Mucosa of stomach (tissue), 1 donor: ENCODE results near the gene INSM1.

Experiments
- H3K27me3 ChIP-seq: one replicate; pipeline ENCODE4 v1.7.0; 2013; ENCODE audit warnings: mild to moderate bottlenecking, low read length; ENCODE audit not compliant: control insufficient read depth, insufficient read depth
- H3K36me3 ChIP-seq: one replicate; pipeline ENCODE4 v1.7.0; 2013; ENCODE audit warnings: low read length; ENCODE audit not compliant: control insufficient read depth, insufficient read depth
- H3K4me1 ChIP-seq: one replicate; pipeline ENCODE4 v1.7.0; 2013; ENCODE audit warnings: mild to moderate bottlenecking, low read length; ENCODE audit not compliant: control insufficient read depth, insufficient read depth
- H3K4me3 ChIP-seq: one replicate; pipeline ENCODE4 v1.7.0; 2013; ENCODE audit warnings: low read length
- H3K9ac ChIP-seq: one replicate; pipeline ENCODE4 v1.7.0; 2013; ENCODE audit warnings: mild to moderate bottlenecking, low read length, moderate library complexity
- H3K9me3 ChIP-seq: one replicate; pipeline ENCODE4 v1.7.0; 2013; ENCODE audit warnings: mild to moderate bottlenecking, low read length, moderate library complexity; ENCODE audit not compliant: control insufficient read depth
- donor health status: Pancreatic carcinoma.

INSM1 gene, protein sequence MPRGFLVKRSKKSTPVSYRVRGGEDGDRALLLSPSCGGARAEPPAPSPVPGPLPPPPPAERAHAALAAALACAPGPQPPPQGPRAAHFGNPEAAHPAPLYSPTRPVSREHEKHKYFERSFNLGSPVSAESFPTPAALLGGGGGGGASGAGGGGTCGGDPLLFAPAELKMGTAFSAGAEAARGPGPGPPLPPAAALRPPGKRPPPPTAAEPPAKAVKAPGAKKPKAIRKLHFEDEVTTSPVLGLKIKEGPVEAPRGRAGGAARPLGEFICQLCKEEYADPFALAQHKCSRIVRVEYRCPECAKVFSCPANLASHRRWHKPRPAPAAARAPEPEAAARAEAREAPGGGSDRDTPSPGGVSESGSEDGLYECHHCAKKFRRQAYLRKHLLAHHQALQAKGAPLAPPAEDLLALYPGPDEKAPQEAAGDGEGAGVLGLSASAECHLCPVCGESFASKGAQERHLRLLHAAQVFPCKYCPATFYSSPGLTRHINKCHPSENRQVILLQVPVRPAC

DNA sequence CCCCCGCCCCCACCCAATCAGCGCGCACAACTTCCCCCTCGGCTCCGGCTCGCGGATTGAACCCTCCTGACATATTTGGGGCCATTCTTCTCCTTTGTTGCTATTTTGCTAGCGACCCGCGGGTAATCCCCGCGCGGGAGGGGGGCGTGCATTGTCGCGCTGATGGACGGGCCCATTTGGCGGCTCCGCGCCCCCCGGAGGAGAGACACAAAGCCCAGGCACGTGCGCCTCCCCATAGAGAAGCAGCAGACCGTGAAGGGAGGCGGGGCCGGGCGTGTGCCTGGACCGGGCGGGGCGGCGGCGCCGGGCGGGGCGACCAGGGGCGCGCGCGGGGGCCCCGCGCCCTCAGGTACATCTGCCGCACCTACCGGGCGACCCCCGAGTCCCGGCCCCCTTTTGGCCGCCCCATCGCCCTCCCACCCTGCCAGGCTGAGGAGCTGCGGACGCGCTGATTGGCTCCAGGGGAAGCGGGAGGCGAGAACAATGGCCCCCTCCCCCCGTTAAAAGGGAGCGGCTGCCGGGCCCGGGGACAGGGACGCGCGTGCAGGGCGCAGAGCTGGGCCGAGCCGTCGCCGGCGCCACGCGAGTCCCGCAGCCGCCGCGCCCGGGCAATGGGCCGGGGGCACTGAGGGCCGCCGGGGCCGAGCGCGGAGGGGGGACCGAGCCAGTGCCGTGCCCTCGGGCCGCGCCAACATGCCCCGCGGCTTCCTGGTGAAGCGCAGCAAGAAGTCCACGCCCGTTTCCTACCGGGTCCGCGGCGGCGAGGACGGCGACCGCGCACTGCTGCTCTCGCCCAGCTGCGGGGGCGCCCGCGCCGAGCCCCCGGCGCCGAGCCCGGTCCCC is at the start of gene INSM1:
TSS of gene INSM1 (plus strand) at position 530 of the 843 bp plus-strand sequence. CDS start at position 694, 164 bp downstream.
- no peaks in the 10 kb centered on the region for H3K9me3 ChIP-seq
- peaks cover 89% of the 10 kb centered on the region for H3K27me3 ChIP-seq
- H3K9ac ChIP-seq, result no peak within 1 kb of the TSS
- no peaks in the 10 kb centered on the region for H3K36me3 ChIP-seq
- peaks cover 5% of the 10 kb centered on the region for H3K4me1 ChIP-seq
- H3K4me3 ChIP-seq, result no peak within 1 kb of the TSS

DNA sequence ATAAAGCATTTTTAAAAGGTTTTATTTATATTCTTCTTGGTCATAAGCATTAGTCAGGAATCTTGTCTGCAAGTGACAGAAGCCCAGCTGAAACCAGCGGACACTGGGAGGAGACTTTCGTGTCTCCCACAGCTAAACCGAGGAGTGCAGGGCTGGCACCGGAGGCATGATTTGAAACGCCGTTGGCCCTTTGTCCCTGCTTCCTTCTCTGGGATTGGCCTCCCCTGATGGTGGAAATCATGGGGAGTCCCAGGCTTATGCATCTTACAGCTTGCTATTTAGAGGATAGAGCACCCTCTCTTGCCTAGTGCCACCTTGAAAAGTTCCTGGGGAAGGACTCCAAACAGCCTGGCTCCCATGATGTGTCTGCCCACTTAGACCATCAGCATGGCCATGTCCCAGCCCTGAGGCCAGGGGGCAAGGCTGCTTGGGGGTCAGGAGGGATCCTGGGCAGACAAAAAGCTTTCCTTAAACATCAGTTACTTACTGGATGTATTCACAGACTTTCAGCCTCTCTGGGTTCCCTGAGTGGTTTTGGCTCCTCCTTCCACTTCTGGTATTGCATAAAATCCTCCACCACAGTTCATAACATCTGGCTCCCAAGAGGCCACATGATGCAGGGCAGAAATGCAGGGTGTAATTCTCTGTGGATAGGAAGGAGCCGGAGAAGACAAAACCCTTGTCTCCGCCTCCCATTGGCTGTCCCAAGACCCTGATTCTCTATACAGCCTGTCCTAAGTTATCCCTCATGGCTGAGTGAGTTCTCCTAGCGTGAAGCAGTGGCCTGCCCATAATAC is 49.3 kb upstream of the INSM1 start:
- no peaks in the 10 kb centered on the region for H3K4me1 ChIP-seq
- H3K36me3 ChIP-seq, result no peaks in the 10 kb centered on the region
- H3K4me3 ChIP-seq, result no peak overlapping the region
- no peak overlapping the region for H3K9ac ChIP-seq
- H3K9me3 ChIP-seq, result no peaks in the 10 kb centered on the region
- H3K27me3 ChIP-seq, result no peaks in the 10 kb centered on the region

DNA sequence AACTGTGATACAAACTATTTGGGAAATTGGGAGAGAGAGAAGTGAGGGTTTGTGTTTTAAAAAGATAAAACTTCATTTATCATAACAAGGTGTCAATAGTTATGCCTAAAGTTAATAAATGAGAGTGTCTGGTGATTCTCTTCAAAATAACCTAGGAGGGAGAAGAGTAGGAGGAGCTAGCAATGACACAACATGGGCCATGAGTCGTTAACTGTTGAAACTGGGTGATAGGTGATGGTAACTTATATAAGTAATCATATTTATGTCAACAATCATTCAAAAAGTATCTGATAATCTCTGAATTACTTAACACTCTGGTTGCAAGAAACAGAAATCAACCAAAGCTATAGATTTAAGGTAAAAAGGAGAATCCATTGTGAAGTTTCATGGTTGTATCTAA is 46.8 kb upstream of the INSM1 start:
- no peaks in the 10 kb centered on the region for H3K36me3 ChIP-seq
- no peaks in the 10 kb centered on the region for H3K4me1 ChIP-seq
- no peak overlapping the region for H3K4me3 ChIP-seq
- no peaks in the 10 kb centered on the region for H3K27me3 ChIP-seq
- H3K9ac ChIP-seq, result no peak overlapping the region
- H3K9me3 ChIP-seq, result no peaks in the 10 kb centered on the region

GRCh38 chr20:20321917-20322316 is 46.0 kb upstream of the INSM1 start:
- Histone ChIP-seq H3K4me3 (no peak overlapping the region), H3K27me3 (no peaks in the 10 kb centered on the region), H3K9me3 (no peaks in the 10 kb centered on the region), H3K9ac (no peak overlapping the region), H3K36me3 (no peaks in the 10 kb centered on the region), H3K4me1 (no peaks in the 10 kb centered on the region)

DNA sequence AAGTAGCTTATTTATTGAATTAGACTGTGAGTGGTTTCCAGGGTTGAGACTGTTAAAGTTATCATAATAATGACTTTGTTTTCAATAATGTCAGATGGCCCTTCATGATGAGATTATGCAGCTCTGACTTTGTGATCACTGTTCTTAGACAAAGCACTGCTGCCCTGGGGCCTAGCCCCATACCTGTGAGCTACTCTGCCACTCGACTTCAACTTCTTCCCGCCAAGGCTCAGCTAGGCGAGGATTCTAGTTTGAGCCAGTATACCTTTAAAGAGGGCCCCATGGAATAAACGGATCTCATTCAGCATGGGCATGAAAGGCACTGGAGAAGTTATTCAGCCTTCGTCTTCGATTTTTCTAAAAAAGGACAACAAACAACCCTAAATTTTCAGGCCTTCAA is 45.0 kb upstream of the INSM1 start:
- no peaks in the 10 kb centered on the region for H3K36me3 ChIP-seq
- no peaks in the 10 kb centered on the region for H3K4me1 ChIP-seq
- no peak overlapping the region for H3K9ac ChIP-seq
- no peaks in the 10 kb centered on the region for H3K27me3 ChIP-seq
- no peaks in the 10 kb centered on the region for H3K9me3 ChIP-seq
- no peak overlapping the region for H3K4me3 ChIP-seq

GRCh38 chr20:20327746-20328145 is 40.2 kb upstream of the INSM1 start:
- Histone ChIP-seq H3K9ac (no peak overlapping the region), H3K4me1 (no peaks in the 10 kb centered on the region), H3K27me3 (no peaks in the 10 kb centered on the region), H3K9me3 (no peaks in the 10 kb centered on the region), H3K4me3 (no peak overlapping the region), H3K36me3 (no peaks in the 10 kb centered on the region)

GRCh38 chr20:20329564-20329963 is 38.3 kb upstream of the INSM1 start:
- Histone ChIP-seq H3K4me1 (no peaks in the 10 kb centered on the region), H3K27me3 (no peaks in the 10 kb centered on the region), H3K9me3 (no peaks in the 10 kb centered on the region), H3K4me3 (no peak overlapping the region), H3K9ac (no peak overlapping the region), H3K36me3 (no peaks in the 10 kb centered on the region)

DNA sequence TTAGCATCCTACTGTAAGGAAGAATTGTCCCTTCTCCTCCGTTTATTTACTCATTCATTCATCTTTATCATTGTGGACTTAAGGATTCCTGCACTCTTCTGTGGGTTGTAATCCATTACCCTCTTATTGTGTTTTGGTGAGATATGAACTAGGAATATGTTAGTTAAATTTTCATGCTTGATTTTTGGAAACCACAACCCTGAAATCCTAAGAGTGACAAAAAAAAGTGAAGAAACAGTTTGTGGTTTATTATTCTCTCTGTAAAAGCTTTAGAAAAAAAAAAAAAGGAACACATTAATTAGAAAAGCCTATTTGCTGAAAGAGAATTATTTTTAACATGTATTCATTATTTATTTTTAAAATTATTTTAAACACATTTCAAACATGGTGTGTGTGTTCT is 36.7 kb upstream of the INSM1 start:
- Histone ChIP-seq H3K9me3 (no peaks in the 10 kb centered on the region), H3K9ac (no peak overlapping the region), H3K36me3 (no peaks in the 10 kb centered on the region), H3K4me1 (no peaks in the 10 kb centered on the region), H3K4me3 (no peak overlapping the region), H3K27me3 (no peaks in the 10 kb centered on the region)

DNA sequence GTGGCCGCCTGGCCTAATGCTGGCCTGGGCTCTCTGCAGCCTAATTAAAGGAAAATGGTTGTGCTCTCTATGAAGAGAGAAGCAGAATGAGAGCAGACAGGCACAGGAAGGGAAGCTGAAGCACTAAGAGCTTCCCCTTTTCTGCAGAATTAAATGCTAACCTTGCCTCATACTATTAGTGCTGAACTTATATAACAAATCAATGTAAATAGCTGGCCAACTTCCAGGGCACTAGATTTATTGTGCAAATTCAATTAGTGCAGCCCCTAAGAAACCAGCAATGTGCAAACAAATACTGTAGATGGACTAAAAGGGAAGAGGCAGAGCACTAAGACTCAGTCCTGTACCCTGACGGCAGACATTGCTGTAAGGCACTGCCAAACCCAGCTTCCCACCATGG is 36.1 kb upstream of the INSM1 start:
- H3K4me3 ChIP-seq, result no peak overlapping the region

DNA sequence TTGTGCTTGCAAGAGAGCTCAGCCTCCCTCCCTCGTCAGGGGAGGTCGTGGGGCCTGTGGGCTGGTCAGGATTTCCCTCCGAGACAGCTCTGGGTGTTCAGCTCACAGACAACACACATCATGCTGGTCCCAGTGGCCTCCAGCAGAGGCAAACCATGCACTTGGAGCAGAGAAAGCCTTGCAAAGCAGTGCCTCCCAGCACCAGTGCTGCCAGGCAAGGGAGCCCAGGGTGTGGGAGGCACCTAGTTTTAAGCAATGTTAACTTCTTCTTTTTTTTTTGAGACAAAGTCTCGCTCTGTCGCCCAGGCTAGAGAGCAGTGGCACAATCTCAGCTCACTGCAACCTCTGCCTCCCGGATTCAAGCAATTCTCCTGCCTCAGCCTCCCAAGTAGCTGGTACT is 34.0 kb upstream of the INSM1 start:
- Histone ChIP-seq H3K4me1 (no peaks in the 10 kb centered on the region), H3K9me3 (no peaks in the 10 kb centered on the region), H3K27me3 (no peaks in the 10 kb centered on the region), H3K4me3 (no peak overlapping the region), H3K9ac (no peak overlapping the region), H3K36me3 (no peaks in the 10 kb centered on the region)

More for the DNA sequence above, 36.1 kb upstream of the INSM1 start:
- no peak overlapping the region for H3K9ac ChIP-seq
- no peaks in the 10 kb centered on the region for H3K9me3 ChIP-seq
- no peaks in the 10 kb centered on the region for H3K27me3 ChIP-seq
- no peaks in the 10 kb centered on the region for H3K4me1 ChIP-seq
- no peaks in the 10 kb centered on the region for H3K36me3 ChIP-seq

DNA sequence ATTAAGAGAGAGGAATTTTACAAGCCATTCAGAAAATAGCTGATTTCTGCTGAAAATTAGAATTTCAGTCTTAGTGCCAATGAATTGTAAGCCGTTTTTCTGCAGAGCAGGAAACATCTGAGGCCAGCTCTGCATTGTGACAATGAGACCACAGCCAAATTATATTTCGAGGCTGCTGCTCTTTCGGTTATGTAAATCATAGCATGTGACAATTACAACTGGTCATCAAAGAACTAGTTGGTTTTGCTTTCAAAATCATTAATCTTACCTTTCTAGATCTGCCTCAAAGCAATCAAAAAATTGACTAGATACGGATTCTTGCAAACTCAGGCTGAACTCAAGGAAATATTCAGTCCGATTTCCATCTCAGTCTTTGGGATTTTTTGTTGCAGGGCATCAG is 33.4 kb upstream of the INSM1 start:
- Histone ChIP-seq H3K9ac (no peak overlapping the region), H3K4me3 (no peak overlapping the region), H3K9me3 (no peaks in the 10 kb centered on the region), H3K27me3 (no peaks in the 10 kb centered on the region), H3K36me3 (no peaks in the 10 kb centered on the region), H3K4me1 (no peaks in the 10 kb centered on the region)
